HG03066 (cell line): ENCODE data around the gene DNAJB12.
"Not testable (repeated sequence)": the region's sequence is repeated elsewhere in the genome, so short reads cannot be mapped to it uniquely, and the experiment has no call there.

Experiments used
- ATAC-seq: cut with Tn5 transposase; IDR thresholded peaks from one replicate; pipeline ENCODE4 v1.9.1; 2021; ENCODE audit warnings: low read depth; ENCODE audit not compliant: unreplicated experiment

DNAJB12 gene

GRCh38 chr10:72297281-72297804, 57.4 kb downstream of the DNAJB12 start:
- peak; percentile 50 for ATAC-seq

- ATAC-seq: not testable (repeated sequence)
Measured at GRCh38 chr10:72296829-72297280, 57.9 kb downstream of the DNAJB12 start.

- ATAC-seq: no peak
Measured at GRCh38 chr10:72295330-72295910, 59.3 kb downstream of the DNAJB12 start.

- ATAC-seq: no peak
Measured at GRCh38 chr10:72292223-72292691, 62.5 kb downstream of the DNAJB12 start.

- ATAC-seq: no peak
Measured at GRCh38 chr10:72291019-72291532, 63.6 kb downstream of the DNAJB12 start.

- ATAC-seq: no peak
Measured at GRCh38 chr10:72285972-72286521, 68.7 kb downstream of the DNAJB12 start.

- no peak for ATAC-seq
Measured at GRCh38 chr10:72283131-72283530, 71.6 kb downstream of the DNAJB12 start.
